Endothelial cell (in vitro differentiated cells): ENCODE data around the gene SUN5. TPM values are rescaled to one million over a fixed set of nuclear protein-coding genes. Genes with fewer than 3 reads are reported as not detected.

Experiments used
- DNase-seq: peaks from one replicate; pipeline ENCODE4 v3.0.0; 2021; ENCODE audit warnings: low spot score
- H3K27ac Mint-ChIP-seq: one replicate; pipeline ENCODE4 v1.8.0; 2021; ENCODE audit warnings: mixed read lengths, inconsistent platforms; ENCODE audit not compliant: unreplicated experiment
- H3K27me3 Mint-ChIP-seq: one replicate; pipeline ENCODE4 v1.8.0; 2021; ENCODE audit warnings: mild to moderate bottlenecking, moderate library complexity, mixed read lengths, inconsistent platforms; ENCODE audit not compliant: unreplicated experiment
- H3K36me3 Mint-ChIP-seq: one replicate; pipeline ENCODE4 v1.8.0; 2021; ENCODE audit warnings: mild to moderate bottlenecking, low read depth, mixed read lengths, inconsistent platforms; ENCODE audit not compliant: unreplicated experiment
- H3K4me1 Mint-ChIP-seq: one replicate; pipeline ENCODE4 v1.8.0; 2021; ENCODE audit warnings: mild to moderate bottlenecking, mixed read lengths, inconsistent platforms; ENCODE audit not compliant: unreplicated experiment
- H3K4me3 Mint-ChIP-seq: one replicate; pipeline ENCODE4 v1.8.0; 2021; ENCODE audit warnings: mild to moderate bottlenecking, mixed read lengths, inconsistent platforms; ENCODE audit not compliant: unreplicated experiment
- H3K9me3 Mint-ChIP-seq: one replicate; pipeline ENCODE4 v1.8.0; 2021; ENCODE audit warnings: mixed read lengths, inconsistent platforms; ENCODE audit not compliant: unreplicated experiment
- CTCF ChIP-seq: fragments of 200-600 bp; sonication (generic); IDR thresholded peaks from one replicate; pipeline ENCODE4 v1.5.0; 2021; ENCODE audit warnings: antibody characterized with exemption; ENCODE audit not compliant: unreplicated experiment
- total RNA-seq: library from RNA; stranded (reverse); fragmentation: NEBNext Ultra II Directional; extraction: Animal tissue kit (Norgen Biotek cat#: 25700); gene quantifications from one replicate; pipeline ENCODE4 v1.2.1, GENCODE V29; 2021; ENCODE audit not compliant: unreplicated experiment

Gene SUN5
- total RNA-seq, 1 donor from 2014 or later, result not detected

GRCh38 chr20:32941155-32941885, 62.9 kb downstream of the SUN5 start:
- Mint-ChIP-seq H3K9me3 (no peaks in the 10 kb centered on the region), H3K36me3 (no peaks in the 10 kb centered on the region), H3K27me3 (no peaks in the 10 kb centered on the region), H3K27ac (no peak overlapping the region), H3K4me1 (peaks cover 10% of the 10 kb centered on the region), H3K4me3 (no peak overlapping the region)
- DNase-seq, result no peak
- no peak for TF ChIP-seq CTCF

- no peak overlapping the region for H3K4me3 Mint-ChIP-seq
- no peak overlapping the region for H3K27ac Mint-ChIP-seq
- no peaks in the 10 kb centered on the region for H3K36me3 Mint-ChIP-seq
- DNase-seq, result no peak
- no peaks in the 10 kb centered on the region for H3K9me3 Mint-ChIP-seq
- no peaks in the 10 kb centered on the region for H3K4me1 Mint-ChIP-seq
- no peak for TF ChIP-seq CTCF
- peaks cover 1% of the 10 kb centered on the region for H3K27me3 Mint-ChIP-seq
Observed at GRCh38 chr20:32934580-32934979, 69.7 kb downstream of the SUN5 start.

Other genes with a start within 250 kb of the SUN5 start
- 77.9 TPM for gene DNMT3B, start 242.0 kb downstream of the SUN5 start, total RNA-seq
- gene MAPRE1, start 184.5 kb downstream of the SUN5 start, total RNA-seq, result 131 TPM
- gene EFCAB8, start 145.5 kb downstream of the SUN5 start, total RNA-seq, result 1.1 TPM
- gene BPIFB2, start 3.3 kb upstream of the SUN5 start, total RNA-seq, result not detected
- gene BPIFB6, start 27.2 kb upstream of the SUN5 start, total RNA-seq, result not detected
- gene BPIFB3, start 49.5 kb upstream of the SUN5 start, total RNA-seq, result not detected
- gene BPIFB4, start 75.2 kb upstream of the SUN5 start, total RNA-seq, result 2.1 TPM
- not detected for gene BPIFA2, start 163.7 kb upstream of the SUN5 start, total RNA-seq
- not detected for gene BPIFA3, start 212.9 kb upstream of the SUN5 start, total RNA-seq
- gene BPIFA1, start 231.6 kb upstream of the SUN5 start, total RNA-seq, result not detected